ENCODE data around the gene ZNF519. TPM values are rescaled to one million over a fixed set of nuclear protein-coding genes. Genes with fewer than 3 reads are reported as not detected.
A peak's percentile ranks its signal among the peaks of the same experiment; 100 is the strongest.
"Not testable (repeated sequence)": the region's sequence is repeated elsewhere in the genome, so short reads cannot be mapped to it uniquely, and the experiment has no call there.

Gene ZNF519
- not detected for total RNA-seq

DNA sequence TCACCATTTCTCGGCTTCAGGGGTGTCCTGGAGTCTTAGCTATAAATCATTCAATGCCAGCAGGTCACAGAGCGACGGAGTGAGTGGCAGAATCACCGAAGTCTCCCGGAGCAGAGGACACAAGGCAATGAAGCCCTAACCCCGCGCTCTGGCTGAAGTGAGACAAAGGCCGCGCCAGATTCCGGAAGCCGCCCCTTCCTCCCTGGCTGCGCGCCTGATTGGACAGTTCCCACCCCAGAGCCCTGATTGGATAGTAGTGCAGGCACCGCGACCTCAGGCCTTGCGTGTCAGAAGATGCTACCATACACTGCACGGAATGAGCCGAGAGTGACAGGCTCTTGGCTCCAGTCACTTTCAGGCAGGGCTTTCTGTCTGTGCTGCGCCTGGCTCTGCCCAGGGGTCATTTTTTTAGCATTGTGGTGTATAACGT is at the start of gene ZNF519:
Gene ZNF519, minus strand, starts transcription at position 165 of the 430 bp plus-strand sequence. Its CDS starts 158 bp downstream, at position 7.
- intact Hi-C loops (cut with DNase I); H3K4me1 ChIP-seq: not testable (repeated sequence)
- peak; percentile 87 to 96 for DNase-seq (ENCODE audit: low spot score in 2 of 2)

DNA sequence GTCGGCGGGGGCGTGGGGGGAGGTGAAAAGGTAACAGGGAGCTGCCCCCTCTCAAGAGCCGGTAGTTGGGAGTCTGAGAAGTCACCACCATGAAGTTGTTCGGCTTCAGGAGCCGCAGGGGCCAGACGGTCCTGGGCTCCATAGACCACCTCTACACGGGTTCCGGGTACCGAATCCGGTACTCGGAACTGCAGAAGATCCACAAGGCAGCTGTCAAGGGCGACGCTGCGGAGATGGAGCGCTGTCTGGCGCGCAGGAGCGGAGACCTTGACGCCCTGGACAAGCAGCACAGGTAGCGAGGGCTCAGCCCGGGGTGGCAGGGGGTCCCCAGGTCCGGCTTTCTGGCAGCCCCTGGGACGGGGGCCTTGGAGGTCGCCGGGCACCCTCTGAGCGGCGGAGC is 47.1 kb upstream of the ZNF519 start:
- Histone ChIP-seq H3K27ac (no peak overlapping the region), H3K9me3 (no peaks in the 10 kb centered on the region), H3K36me3 (no peaks in the 10 kb centered on the region), H3K27me3 (no peaks in the 10 kb centered on the region), H3K4me1 (no peaks in the 10 kb centered on the region), H3K4me3 (peak overlapping the region in 1 of 2 donors; percentile 52)
- intact Hi-C loops (cut with DNase I): no loop called here
- DNase-seq (ENCODE audit: low spot score in 2 of 2): no peak
- TF ChIP-seq CTCF (IDR thresholded peaks at IDR 0.05): no peak

More for the DNA sequence above, at the start of gene ZNF519:
- H3K27ac ChIP-seq: peak within 1 kb of the TSS; percentile 38 to 66
- not testable (repeated sequence) for H3K9me3 ChIP-seq, H3K36me3 ChIP-seq, H3K27me3 ChIP-seq
- H3K4me3 ChIP-seq: peak within 1 kb of the TSS; percentile 53 to 77

- peak overlapping the region in 1 of 2 donors; percentile 52 for H3K4me3 ChIP-seq
- not testable (repeated sequence) for H3K36me3 ChIP-seq
Observed at GRCh38 chr18:14178321-14179196, 46.3 kb upstream of the ZNF519 start.

DNA sequence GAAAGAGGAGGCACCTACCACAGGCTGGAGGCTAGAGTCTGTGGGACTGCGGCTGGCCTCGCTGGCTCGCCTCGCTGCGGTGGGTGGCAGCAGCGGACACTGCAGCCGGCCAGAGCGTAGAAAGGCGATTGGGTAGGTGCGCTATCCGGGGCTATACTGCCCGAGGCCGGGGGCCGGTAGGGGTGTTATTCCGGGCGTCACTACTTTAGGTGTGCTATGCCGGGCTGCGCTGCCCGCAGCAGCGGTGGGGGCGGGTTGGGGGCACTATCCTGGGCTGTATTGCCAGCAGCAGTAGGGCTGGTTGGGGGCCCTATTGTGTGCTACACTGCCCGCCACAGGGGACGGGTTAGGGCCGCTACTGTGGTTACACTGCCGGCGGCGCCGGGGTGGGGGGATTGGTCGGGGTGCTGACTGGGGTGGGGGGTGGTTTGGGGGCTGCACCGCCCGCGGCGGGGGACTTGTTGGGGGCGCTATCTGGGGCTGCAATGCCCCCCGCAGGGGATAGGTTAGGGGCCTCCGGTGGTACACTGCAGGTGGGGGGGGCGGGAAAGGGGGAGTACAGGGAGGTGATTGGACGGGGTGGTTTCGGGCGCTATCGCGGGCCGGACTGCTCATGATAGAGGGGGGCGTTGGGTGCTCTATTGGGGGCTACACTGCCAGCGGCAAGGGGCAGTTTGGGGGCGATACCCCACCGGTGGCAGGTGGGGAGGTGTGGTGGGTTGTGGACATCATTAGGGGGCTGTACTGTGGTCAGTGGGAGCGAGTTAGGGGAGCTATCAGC is 45.5 kb upstream of the ZNF519 start:
- H3K4me3 ChIP-seq; H3K4me1 ChIP-seq; DNase-seq (ENCODE audit: low spot score in 2 of 2); H3K27ac ChIP-seq; H3K27me3 ChIP-seq; intact Hi-C loops (cut with DNase I); H3K9me3 ChIP-seq; H3K36me3 ChIP-seq: not testable (repeated sequence)

More at GRCh38 chr18:14178321-14179196, 46.3 kb upstream of the ZNF519 start:
- DNase-seq (ENCODE audit: low spot score in 2 of 2); H3K4me1 ChIP-seq; H3K27me3 ChIP-seq; intact Hi-C loops (cut with DNase I); H3K9me3 ChIP-seq; H3K27ac ChIP-seq: not testable (repeated sequence)
- TF ChIP-seq CTCF (IDR thresholded peaks at IDR 0.05): peak in 1 of 3 experiments; percentile 30

- intact Hi-C loops (cut with DNase I); DNase-seq (ENCODE audit: low spot score in 2 of 2); H3K9me3 ChIP-seq; H3K27me3 ChIP-seq; H3K36me3 ChIP-seq; H3K4me3 ChIP-seq; H3K27ac ChIP-seq; H3K4me1 ChIP-seq: not testable (repeated sequence)
Observed at GRCh38 chr18:14175404-14175803, 43.2 kb upstream of the ZNF519 start.

DNA sequence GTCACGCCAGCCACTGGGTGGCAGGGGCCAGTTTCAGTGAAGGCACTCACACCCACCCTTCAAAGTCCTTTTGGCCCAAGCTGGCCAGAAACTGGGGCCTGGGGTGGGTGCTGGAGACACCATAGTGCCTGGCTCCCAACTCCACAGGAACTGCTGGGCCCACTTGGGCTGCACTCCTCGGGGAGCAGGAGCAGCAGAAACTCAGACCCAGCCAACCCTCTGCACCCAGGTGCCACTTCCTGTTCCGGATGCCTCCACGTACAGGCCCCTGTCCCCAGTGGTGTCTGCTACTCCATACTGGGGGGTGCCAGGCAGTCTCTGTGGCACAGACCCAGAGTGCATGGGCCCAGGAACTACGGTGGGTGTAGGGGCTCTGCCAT is 42.5 kb upstream of the ZNF519 start:
- Histone ChIP-seq H3K36me3 (no peaks in the 10 kb centered on the region), H3K4me3 (no peak overlapping the region), H3K27ac (no peak overlapping the region), H3K27me3 (no peaks in the 10 kb centered on the region), H3K9me3 (no peaks in the 10 kb centered on the region), H3K4me1 (no peaks in the 10 kb centered on the region)
- TF ChIP-seq CTCF (IDR thresholded peaks at IDR 0.05): no peak
- intact Hi-C loops (cut with DNase I): no loop called here
- DNase-seq (ENCODE audit: low spot score in 2 of 2): no peak

GRCh38 chr18:14174002-14174705 is 41.9 kb upstream of the ZNF519 start:
- H3K27ac ChIP-seq; H3K9me3 ChIP-seq; H3K4me3 ChIP-seq; H3K27me3 ChIP-seq; H3K36me3 ChIP-seq; intact Hi-C loops (cut with DNase I); DNase-seq (ENCODE audit: low spot score in 2 of 2); H3K4me1 ChIP-seq: not testable (repeated sequence)

- H3K4me3 ChIP-seq; H3K9me3 ChIP-seq; H3K27me3 ChIP-seq; intact Hi-C loops (cut with DNase I); H3K4me1 ChIP-seq; DNase-seq (ENCODE audit: low spot score in 2 of 2); H3K36me3 ChIP-seq; H3K27ac ChIP-seq: not testable (repeated sequence)
Observed at GRCh38 chr18:14173116-14173951, 41.1 kb upstream of the ZNF519 start.

DNA sequence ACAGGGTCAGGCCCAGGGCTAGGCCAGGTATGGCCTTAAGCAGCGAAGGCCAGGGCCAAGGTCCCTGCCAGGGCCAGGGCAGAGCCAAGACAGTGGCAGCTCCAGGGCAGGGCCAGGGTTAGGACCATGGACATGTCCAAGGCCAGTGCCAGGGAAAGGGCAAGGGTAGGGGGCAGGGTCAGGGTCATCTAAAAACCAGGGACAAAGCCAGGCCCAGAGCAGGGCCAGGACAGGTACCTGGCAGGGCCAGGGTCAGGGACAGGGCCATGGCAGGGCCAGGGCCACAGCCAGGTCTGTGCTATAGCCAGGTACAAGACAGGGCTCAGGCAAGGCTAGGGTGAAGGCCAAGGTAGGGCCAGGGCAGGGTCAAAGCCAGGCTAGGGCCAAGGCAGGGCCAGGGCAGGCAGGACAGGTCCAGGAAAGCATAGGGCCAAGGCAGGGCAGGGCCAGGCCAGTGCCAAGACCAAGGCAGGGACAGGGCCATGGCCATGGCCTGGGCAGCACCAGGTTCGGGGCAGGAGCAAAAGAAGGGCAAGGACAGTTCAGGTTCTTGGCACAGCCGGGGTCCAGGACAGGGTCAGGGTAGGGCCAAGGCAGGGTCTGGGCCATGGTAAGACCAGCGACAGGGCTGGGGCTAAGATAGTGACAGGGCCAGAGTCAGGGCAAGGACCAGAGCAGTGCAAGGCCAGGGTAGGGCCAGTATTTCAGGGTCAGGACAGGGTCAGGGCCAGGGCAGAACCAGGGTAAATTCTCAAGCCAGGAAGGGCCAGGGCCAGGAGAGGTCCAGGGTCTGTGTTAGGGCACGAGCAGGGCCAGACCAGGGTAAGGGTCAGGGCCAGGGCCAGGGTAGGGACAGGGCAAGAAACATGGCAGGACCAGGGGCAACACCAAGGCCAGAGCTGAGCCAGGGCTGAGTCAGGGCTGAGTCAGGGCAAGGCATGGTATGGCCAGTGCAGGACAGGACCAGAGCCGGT is 40.2 kb upstream of the ZNF519 start:
- intact Hi-C loops (cut with DNase I); H3K27me3 ChIP-seq; H3K36me3 ChIP-seq; H3K4me1 ChIP-seq; H3K27ac ChIP-seq; DNase-seq (ENCODE audit: low spot score in 2 of 2); H3K4me3 ChIP-seq; H3K9me3 ChIP-seq: not testable (repeated sequence)
